HepG2 (cell line): ENCODE results near the gene PTGDS. TPM values are rescaled to one million over a fixed set of nuclear protein-coding genes. Genes with fewer than 3 reads are reported as not detected.

ENCODE experiments used
- HIVEP1 ChIP-seq: sonication (generic); formaldehyde crosslinking; IDR thresholded peaks from 2 replicates; pipeline ENCODE4 v1.4.0; 2020; ENCODE audit warnings: mild to moderate bottlenecking, missing genetic modification reagents
- LBX2 ChIP-seq: sonication (generic); formaldehyde crosslinking; IDR thresholded peaks from 2 replicates; pipeline ENCODE4 v1.5.0; 2020; ENCODE audit warnings: missing genetic modification reagents, mild to moderate bottlenecking, borderline replicate concordance
- NR2F1 ChIP-seq, 2 experiments: fragments of 450-650 bp in 1 of 2; formaldehyde crosslinking in 1 of 2; IDR thresholded peaks; 2 replicates each; pipeline versions ENCODE4 v1.5.0 to v1.6.1; 2016 to 2020; ENCODE audit warnings: mild to moderate bottlenecking in 1 of 2, missing compliant biosample characterization in 1 of 2, missing genetic modification reagents in 1 of 2, moderate library complexity in 1 of 2
- NR2F6 ChIP-seq, 2 experiments: IDR thresholded peaks; 2 replicates each; pipeline ENCODE4 v1.6.1; 2016; ENCODE audit warnings: antibody characterized with exemption in 1 of 2, mild to moderate bottlenecking in 1 of 2
- SMAD3 ChIP-seq: sonication (generic); formaldehyde crosslinking; IDR thresholded peaks from 2 replicates; pipeline ENCODE4 v1.4.0; 2020; ENCODE audit warnings: missing genetic modification reagents
- ZFP36L1 ChIP-seq: sonication (generic); formaldehyde crosslinking; IDR thresholded peaks from 2 replicates; pipeline ENCODE4 v1.8.0; 2022; ENCODE audit warnings: mild to moderate bottlenecking, missing genetic modification reagents, moderate library complexity
- ZNF407 ChIP-seq: sonication (generic); formaldehyde crosslinking; IDR thresholded peaks from one replicate; pipeline ENCODE4 v1.5.1; 2020; ENCODE audit warnings: mild to moderate bottlenecking, missing genetic modification reagents; ENCODE audit errors: not compliant biosample characterization
- ZNF883 ChIP-seq: sonication (generic); formaldehyde crosslinking; IDR thresholded peaks from 2 replicates; pipeline ENCODE4 v1.5.1; 2020; ENCODE audit warnings: mild to moderate bottlenecking, missing genetic modification reagents; ENCODE audit errors: not compliant biosample characterization
- ZSCAN25 ChIP-seq: sonication (generic); formaldehyde crosslinking; IDR thresholded peaks from 2 replicates; pipeline ENCODE4 v1.8.0; 2022; ENCODE audit warnings: mild to moderate bottlenecking, missing genetic modification reagents
- polyA plus RNA-seq, 8 experiments: library from polyadenylated mRNA; depleted of rRNA in 3 of 8; stranded (reverse) in 7 of 8; unstranded in 1 of 8; fragments of >200 nt; fragmentation: Illumina TruSeq in 4 of 8; extraction: Trizol in 4 of 8; gene quantifications; 2 replicates each; pipeline versions ENCODE4 v1.2.1 to v1.2.3, GENCODE V29; 2011 to 2016; ENCODE audit warnings: low read depth in 4 of 8, missing spikeins in 1 of 8, mixed read lengths in 1 of 8; ENCODE audit not compliant: insufficient read depth in 1 of 8
- total RNA-seq, 5 experiments: library from RNA; depleted of rRNA; stranded (reverse); fragments of >200 nt; fragmentation: Illumina TruSeq; extraction: Trizol; gene quantifications; 2 replicates each; pipeline ENCODE4 v1.2.3, GENCODE V29; 2016; ENCODE audit warnings: low read depth in 1 of 5
- TF ChIP-seq, protein P1 (sequence below): sonication (generic); formaldehyde crosslinking; IDR thresholded peaks from 2 replicates; pipeline ENCODE4 v1.5.1; 2020; ENCODE audit warnings: missing genetic modification reagents, mild to moderate bottlenecking, borderline replicate concordance
- TF ChIP-seq, protein P2 (sequence below): sonication (generic); formaldehyde crosslinking; IDR thresholded peaks from 2 replicates; pipeline ENCODE4 v1.5.1; 2020; ENCODE audit warnings: mild to moderate bottlenecking, missing genetic modification reagents, moderate library complexity

Gene PTGDS
- total and polyA plus RNA-seq, 2 of the 13 experiments (the other 11 are each of a cell fraction or from before 2014, with no cell fraction given): 0.33 to 0.50 TPM

GRCh38 chr9:136968333-136969127 is 8.8 kb upstream of the PTGDS start (continued):
- TF ChIP-seq ZNF407 (CRISPR knock-in tag) (no peak), ZFP36L1 (CRISPR knock-in tag) (no peak), ZSCAN25 (CRISPR knock-in tag) (0 out of 2 replicates have a peak, but pooled peaks have one; percentile 28), NR2F6 (IDR thresholded peaks at IDR 0.05) (peak; percentile 56; the same call in 1 of the 2 replicates), NR2F6 (CRISPR knock-in tag; IDR thresholded peaks at IDR 0.05) (peak; percentile 53; the same call in 1 of the 2 replicates), NR2F1 (CRISPR knock-in tag; IDR thresholded peaks at IDR 0.05) (peak in 1 of 2 experiments; percentile 55; a peak in 1 of 4 replicates), SMAD3 (CRISPR knock-in tag) (no peak), HIVEP1 (CRISPR knock-in tag) (peak; percentile 49; the same call in 1 of the 2 replicates), LBX2 (CRISPR knock-in tag) (no peak), ZNF883 (CRISPR knock-in tag) (peak; percentile 9)
- TF ChIP-seq, protein P1, sequence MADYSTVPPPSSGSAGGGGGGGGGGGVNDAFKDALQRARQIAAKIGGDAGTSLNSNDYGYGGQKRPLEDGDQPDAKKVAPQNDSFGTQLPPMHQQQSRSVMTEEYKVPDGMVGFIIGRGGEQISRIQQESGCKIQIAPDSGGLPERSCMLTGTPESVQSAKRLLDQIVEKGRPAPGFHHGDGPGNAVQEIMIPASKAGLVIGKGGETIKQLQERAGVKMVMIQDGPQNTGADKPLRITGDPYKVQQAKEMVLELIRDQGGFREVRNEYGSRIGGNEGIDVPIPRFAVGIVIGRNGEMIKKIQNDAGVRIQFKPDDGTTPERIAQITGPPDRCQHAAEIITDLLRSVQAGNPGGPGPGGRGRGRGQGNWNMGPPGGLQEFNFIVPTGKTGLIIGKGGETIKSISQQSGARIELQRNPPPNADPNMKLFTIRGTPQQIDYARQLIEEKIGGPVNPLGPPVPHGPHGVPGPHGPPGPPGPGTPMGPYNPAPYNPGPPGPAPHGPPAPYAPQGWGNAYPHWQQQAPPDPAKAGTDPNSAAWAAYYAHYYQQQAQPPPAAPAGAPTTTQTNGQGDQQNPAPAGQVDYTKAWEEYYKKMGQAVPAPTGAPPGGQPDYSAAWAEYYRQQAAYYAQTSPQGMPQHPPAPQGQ (CRISPR knock-in tag): no peak
- TF ChIP-seq, protein P2, sequence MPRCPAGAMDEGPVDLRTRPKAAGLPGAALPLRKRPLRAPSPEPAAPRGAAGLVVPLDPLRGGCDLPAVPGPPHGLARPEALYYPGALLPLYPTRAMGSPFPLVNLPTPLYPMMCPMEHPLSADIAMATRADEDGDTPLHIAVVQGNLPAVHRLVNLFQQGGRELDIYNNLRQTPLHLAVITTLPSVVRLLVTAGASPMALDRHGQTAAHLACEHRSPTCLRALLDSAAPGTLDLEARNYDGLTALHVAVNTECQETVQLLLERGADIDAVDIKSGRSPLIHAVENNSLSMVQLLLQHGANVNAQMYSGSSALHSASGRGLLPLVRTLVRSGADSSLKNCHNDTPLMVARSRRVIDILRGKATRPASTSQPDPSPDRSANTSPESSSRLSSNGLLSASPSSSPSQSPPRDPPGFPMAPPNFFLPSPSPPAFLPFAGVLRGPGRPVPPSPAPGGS (CRISPR knock-in tag): 0 out of 2 replicates have a peak, but pooled peaks have one; percentile 74
